IMR-90 (cell line): ENCODE measurements around the gene ENPP6. TPM values are rescaled to one million over a fixed set of nuclear protein-coding genes. Genes with fewer than 3 reads are reported as not detected.

Experiments
- ATAC-seq: fragments of 200-7000 bp; cut with Tn5 transposase; 2 replicates; pipeline ENCODE4 v1.9.1; 2020; ENCODE audit warnings: low read depth, mild to moderate bottlenecking, moderate library complexity
- BruUV-seq: library from RNA; stranded (reverse); fragments of 400-500 nt; replicated peaks from 2 replicates; lab custom pipeline; 2021; lab: Mats Ljungman, UMichigan
- CTCF ChIA-PET: fragments of 300-600 bp; formaldehyde crosslinking; extraction: SDS; loops from one replicate; lab custom pipeline; 2021; ENCODE audit warnings: antibody characterized with exemption; lab: Yijun Ruan, JAX
- POLR2A ChIA-PET: fragments of 300-600 bp; sonication (Branson Sonifier 250); formaldehyde crosslinking; loops from one replicate; lab custom pipeline; 2022; ENCODE audit warnings: antibody characterized with exemption; ENCODE audit not compliant: unreplicated experiment; lab: Charles Lee
- DNase-seq: peaks from one replicate; pipeline ENCODE4 v3.0.0; 2013
- H2AFZ ChIP-seq: replicated peaks from 2 replicates; pipeline ENCODE3; 2013; ENCODE audit warnings: low read length, mild to moderate bottlenecking; ENCODE audit not compliant: poor library complexity
- H2AK5ac ChIP-seq: 2 replicates; pipeline ENCODE4 v1.6.1; 2013; ENCODE audit warnings: low read depth, low read length, inconsistent platforms
- H2AK9ac ChIP-seq: replicated peaks from 2 replicates; pipeline ENCODE3; 2013; ENCODE audit warnings: mild to moderate bottlenecking, low read depth, low read length, moderate library complexity; ENCODE audit not compliant: poor library complexity
- H2BK120ac ChIP-seq: 2 replicates; pipeline ENCODE4 v1.6.1; 2013; ENCODE audit warnings: low read depth, low read length, inconsistent platforms
- H2BK15ac ChIP-seq: 3 replicates; pipeline ENCODE4 v1.6.1; 2013; ENCODE audit warnings: low read depth, low read length, inconsistent platforms
- H2BK20ac ChIP-seq: 2 replicates; pipeline ENCODE4 v1.6.1; 2013; ENCODE audit warnings: low read depth, mild to moderate bottlenecking, inconsistent platforms, low read length, moderate library complexity
- H2BK5ac ChIP-seq: 2 replicates; pipeline ENCODE4 v1.6.1; 2013; ENCODE audit warnings: mild to moderate bottlenecking, low read depth, low read length, inconsistent platforms; ENCODE audit not compliant: poor library complexity, severe bottlenecking
- H3K14ac ChIP-seq: replicated peaks from 2 replicates; pipeline ENCODE4 v1.6.1; 2013; ENCODE audit warnings: low read depth, low read length, inconsistent platforms
- H3K18ac ChIP-seq: 2 replicates; pipeline ENCODE4 v1.6.1; 2013; ENCODE audit warnings: low read depth, low read length, control low read depth
- H3K23ac ChIP-seq: 2 replicates; pipeline ENCODE4 v1.6.1; 2013; ENCODE audit warnings: low read depth, low read length, inconsistent platforms
- H3K27ac ChIP-seq: 2 replicates; pipeline ENCODE4 v1.5.1; 2013; ENCODE audit warnings: mild to moderate bottlenecking, control low read depth, low read length; ENCODE audit not compliant: insufficient read depth
- H3K27me3 ChIP-seq: 2 replicates; pipeline ENCODE4 v1.6.1; 2013; ENCODE audit warnings: low read length; ENCODE audit not compliant: control insufficient read depth, insufficient read depth
- H3K36me3 ChIP-seq: 2 replicates; pipeline ENCODE4 v1.6.1; 2013; ENCODE audit warnings: low read length, mixed read lengths; ENCODE audit not compliant: control insufficient read depth, insufficient read depth
- H3K4ac ChIP-seq: 2 replicates; pipeline ENCODE4 v1.6.1; 2013; ENCODE audit warnings: low read depth, low read length, inconsistent platforms
- H3K4me1 ChIP-seq: 2 replicates; pipeline ENCODE4 v1.6.1; 2013; ENCODE audit warnings: low read length, mixed read lengths; ENCODE audit not compliant: control insufficient read depth, insufficient read depth
- H3K4me2 ChIP-seq: 2 replicates; pipeline ENCODE4 v1.6.1; 2013; ENCODE audit warnings: low read depth, mild to moderate bottlenecking, control low read depth, low read length, moderate library complexity
- H3K4me3 ChIP-seq: 2 replicates; pipeline ENCODE4 v1.5.1; 2013; ENCODE audit warnings: low read depth, mild to moderate bottlenecking, control low read depth, low read length, moderate library complexity; ENCODE audit not compliant: insufficient read depth
- H3K56ac ChIP-seq: 2 replicates; pipeline ENCODE4 v1.6.1; 2013; ENCODE audit warnings: low read length, inconsistent platforms; ENCODE audit not compliant: insufficient read depth; ENCODE audit errors: extremely low read depth
- H3K79me1 ChIP-seq, 2 experiments: 2 replicates each; pipeline ENCODE4 v1.6.1; 2013; ENCODE audit warnings: low read length in 2 of 2, inconsistent platforms in 1 of 2, low read depth in 1 of 2
- H3K9ac ChIP-seq: 2 replicates; pipeline ENCODE4 v1.6.1; 2013; ENCODE audit warnings: low read depth, low read length, control low read depth
- H3K9me1 ChIP-seq: 2 replicates; pipeline ENCODE4 v1.6.1; 2013; ENCODE audit warnings: low read length, inconsistent platforms; ENCODE audit not compliant: insufficient read depth
- H3K9me3 ChIP-seq: 2 replicates; pipeline ENCODE4 v1.6.1; 2013; ENCODE audit warnings: low read length; ENCODE audit not compliant: control insufficient read depth, insufficient read depth
- H4K20me1 ChIP-seq: 2 replicates; pipeline ENCODE4 v1.6.1; 2013; ENCODE audit warnings: low read length, inconsistent platforms; ENCODE audit not compliant: insufficient read depth
- H4K5ac ChIP-seq: 2 replicates; pipeline ENCODE4 v1.6.1; 2013; ENCODE audit warnings: mild to moderate bottlenecking, low read depth, low read length, control low read depth
- H4K8ac ChIP-seq, 2 experiments: 2 replicates each; pipeline ENCODE4 v1.6.1; 2013; ENCODE audit warnings: low read depth in 2 of 2, low read length in 2 of 2, control low read depth in 1 of 2, inconsistent platforms in 1 of 2
- H4K91ac ChIP-seq: 2 replicates; pipeline ENCODE4 v1.6.1; 2013; ENCODE audit warnings: low read depth, low read length, inconsistent platforms; ENCODE audit not compliant: insufficient read depth
- CEBPB ChIP-seq: IDR thresholded peaks from 2 replicates; pipeline ENCODE4 v1.6.1; 2012; ENCODE audit warnings: low read depth, low read length, improper control_type of control experiment
- CTCF ChIP-seq: conservative IDR thresholded peaks from 2 replicates; pipeline ENCODE4 v1.5.1; 2012; ENCODE audit warnings: mild to moderate bottlenecking, low read depth, low read length, improper control_type of control experiment
- ELK1 ChIP-seq: fragments of 150-350 bp; IDR thresholded peaks from 2 replicates; pipeline ENCODE4 v1.6.1; 2016; ENCODE audit warnings: low read depth, mild to moderate bottlenecking, low read length, moderate library complexity, borderline replicate concordance
- RFX5 ChIP-seq: IDR thresholded peaks from 2 replicates; pipeline ENCODE4 v1.8.0; 2012; ENCODE audit warnings: low read depth, mild to moderate bottlenecking, low read length, moderate library complexity
- USF2 ChIP-seq: fragments of 150-350 bp; IDR thresholded peaks from 2 replicates; pipeline ENCODE4 v1.6.1; 2017; ENCODE audit warnings: mild to moderate bottlenecking, antibody characterized with exemption, low read length, low read depth
- WGBS, 2 experiments: methylation state at CpG; one replicate each; pipeline versions ENCODE4 v1.1.5 to v1.1.7; 2013; ENCODE audit warnings: missing lambda C conversion rate in 2 of 2; ENCODE audit not compliant: insufficient read length in 1 of 2; ENCODE audit errors: extremely low coverage in 2 of 2; 5-methylcytosine and 5-hydroxymethylcytosine counted together
- dilution Hi-C: fragments of 300-500 bp; cut with HindIII; formaldehyde crosslinking; loops from one replicate; pipeline ENCODE4 v1.14.3; 2018; ENCODE audit warnings: low sequenced_read_pairs; ENCODE audit not compliant: unreplicated experiment
- in situ Hi-C: fragments of 300-500 bp; cut with MboI; formaldehyde crosslinking; loops from 3 replicates; pipeline ENCODE4 v1.14.3; 2019; ENCODE audit warnings: low sequenced_read_pairs, inconsistent platforms, mixed read lengths
- intact Hi-C: fragments of 100-400 bp; cut with micrococcal nuclease; formaldehyde crosslinking; loops from 2 replicates; pipeline ENCODE4 v1.10.0; 2022
- polyA plus RNA-seq, 3 experiments: library from polyadenylated mRNA; depleted of rRNA; stranded (reverse); fragments of >200 nt; gene quantifications; 2 replicates each; pipeline ENCODE4 v1.2.3, GENCODE V29; 2012; ENCODE audit warnings: low replicate concordance in 1 of 3
- total RNA-seq: library from RNA; depleted of rRNA; stranded (reverse); fragments of >200 nt; gene quantifications from 2 replicates; pipeline ENCODE4 v1.2.3, GENCODE V29; 2012

The ENPP6 gene
- total and polyA plus RNA-seq, 2 of the 4 experiments (the other 2 are of a cell fraction) = not detected

GRCh38 chr4:184246426-184246825, 28.8 kb upstream of the ENPP6 start:
- Histone ChIP-seq H2BK5ac (no peak overlapping the region), H3K4me2 (no peak overlapping the region), H2AFZ (no peak overlapping the region), H3K56ac (no peak overlapping the region), H2AK9ac (no peak overlapping the region), H3K4ac (no peak overlapping the region), H3K9ac (no peak overlapping the region), H4K8ac (no peak overlapping the region), H3K9me3 (no peaks in the 10 kb centered on the region), H3K4me3 (no peak overlapping the region), H3K4me1 (no peaks in the 10 kb centered on the region), H2BK15ac (no peak overlapping the region), H4K20me1 (no peaks in the 10 kb centered on the region), H2BK120ac (no peak overlapping the region), H3K14ac (no peak overlapping the region), H2BK20ac (no peak overlapping the region), H3K9me1 (no peaks in the 10 kb centered on the region), H4K91ac (no peak overlapping the region), H3K23ac (no peak overlapping the region), H4K5ac (no peak overlapping the region), H3K18ac (no peak overlapping the region), H3K79me1 (no peaks in the 10 kb centered on the region), H3K27me3 (peaks cover 3% of the 10 kb centered on the region; the same call in 1 of the 2 replicates), H3K36me3 (no peaks in the 10 kb centered on the region), H3K27ac (no peak overlapping the region), H2AK5ac (no peak overlapping the region)
- no peak for TF ChIP-seq USF2
- TF ChIP-seq CEBPB = no peak
- TF ChIP-seq CTCF = no peak
- no peak for TF ChIP-seq ELK1
- TF ChIP-seq RFX5 = no peak
- in situ Hi-C loops (no loop called here), intact Hi-C loops (no loop called here), dilution Hi-C loops (no loop called here)
- no peak for DNase-seq
- BruUV-seq = no TSS peak
- POLR2A ChIA-PET = no interaction called here
- CTCF ChIA-PET = interaction anchor here (1.1 kb wide), 1 partner anchor 78 kb away, joined by 4 read pairs; no protein-coding TSS in a partner anchor
- no peak for ATAC-seq
- WGBS, 2 experiments = no CpG with 5 or more reads among the region's 7 CpGs
